ENCODE measurements around the gene DBH.

GRCh38 chr9:133603135-133603927 is 32.8 kb upstream of the DBH start:
- no peak for TF ChIP-seq CTCF (IDR thresholded peaks at IDR 0.05; ENCODE audit: low read depth, low read length)
- TF ChIP-seq EZH2phosphoT487 (IDR thresholded peaks at IDR 0.05; ENCODE audit: low read depth): no peak
